HepG2 (cell line): ENCODE measurements around the gene VAMP8. TPM values are rescaled to one million over a fixed set of nuclear protein-coding genes. Genes with fewer than 3 reads are reported as not detected.

ENCODE experiments used
- ATF7 ChIP-seq, 2 experiments: fragments of 450-650 bp in 1 of 2; sonication (generic) in 1 of 2; formaldehyde crosslinking in 1 of 2; IDR thresholded peaks; 2 replicates each; pipeline versions ENCODE4 v1.4.0 to v1.6.1; 2016 to 2020; ENCODE audit warnings: antibody characterized with exemption in 1 of 2, mild to moderate bottlenecking in 1 of 2, missing genetic modification reagents in 1 of 2
- BCL6 ChIP-seq: IDR thresholded peaks from 2 replicates; pipeline ENCODE4 v1.6.1; 2016; ENCODE audit warnings: missing genetic modification reagents, missing compliant biosample characterization
- ERF ChIP-seq: IDR thresholded peaks from 2 replicates; pipeline ENCODE4 v1.6.1; 2018; ENCODE audit warnings: missing biosample characterization, missing genetic modification reagents
- FOXC1 ChIP-seq: sonication (generic); formaldehyde crosslinking; IDR thresholded peaks from 2 replicates; pipeline ENCODE4 v1.8.0; 2022; ENCODE audit warnings: mild to moderate bottlenecking, missing genetic modification reagents, borderline replicate concordance
- GATAD1 ChIP-seq: IDR thresholded peaks from 2 replicates; pipeline ENCODE4 v1.6.1; 2016; ENCODE audit warnings: missing genetic modification reagents, missing compliant biosample characterization
- MIER3 ChIP-seq: IDR thresholded peaks from 2 replicates; pipeline ENCODE4 v1.6.1; 2016; ENCODE audit warnings: missing compliant biosample characterization, borderline replicate concordance
- NFKBIZ ChIP-seq: IDR thresholded peaks from 2 replicates; pipeline ENCODE4 v1.6.1; 2018; ENCODE audit warnings: missing genetic modification reagents, missing compliant biosample characterization
- RXRB ChIP-seq: IDR thresholded peaks from 2 replicates; pipeline ENCODE4 v1.6.1; 2016; ENCODE audit warnings: borderline replicate concordance, missing genetic modification reagents, missing compliant biosample characterization
- ZBED4 ChIP-seq: sonication (generic); formaldehyde crosslinking; IDR thresholded peaks from 2 replicates; pipeline ENCODE4 v1.4.0; 2020; ENCODE audit warnings: missing genetic modification reagents, borderline replicate concordance
- ZNF205 ChIP-seq: IDR thresholded peaks from 2 replicates; pipeline ENCODE4 v1.6.1; 2018; ENCODE audit warnings: missing biosample characterization, missing genetic modification reagents
- ZNF460 ChIP-seq: sonication (generic); formaldehyde crosslinking; IDR thresholded peaks from 2 replicates; pipeline ENCODE4 v1.5.1; 2020; ENCODE audit warnings: missing genetic modification reagents, mild to moderate bottlenecking, borderline replicate concordance
- ZNF574 ChIP-seq: sonication (generic); formaldehyde crosslinking; IDR thresholded peaks from 2 replicates; pipeline ENCODE4 v1.4.0; 2020; ENCODE audit warnings: missing genetic modification reagents
- ZSCAN9 ChIP-seq: IDR thresholded peaks from 2 replicates; pipeline ENCODE4 v1.6.1; 2016; ENCODE audit warnings: borderline replicate concordance
- polyA plus RNA-seq, 8 experiments: library from polyadenylated mRNA; depleted of rRNA in 3 of 8; stranded (reverse) in 7 of 8; unstranded in 1 of 8; fragments of >200 nt; fragmentation: Illumina TruSeq in 4 of 8; extraction: Trizol in 4 of 8; gene quantifications; 2 replicates each; pipeline versions ENCODE4 v1.2.1 to v1.2.3, GENCODE V29; 2011 to 2016; ENCODE audit warnings: low read depth in 4 of 8, missing spikeins in 1 of 8, mixed read lengths in 1 of 8; ENCODE audit not compliant: insufficient read depth in 1 of 8
- total RNA-seq, 5 experiments: library from RNA; depleted of rRNA; stranded (reverse); fragments of >200 nt; fragmentation: Illumina TruSeq; extraction: Trizol; gene quantifications; 2 replicates each; pipeline ENCODE4 v1.2.3, GENCODE V29; 2016; ENCODE audit warnings: low read depth in 1 of 5
- TF ChIP-seq, protein P1 (sequence below): sonication (generic); formaldehyde crosslinking; IDR thresholded peaks from 2 replicates; pipeline ENCODE4 v1.4.0; 2020; ENCODE audit warnings: missing genetic modification reagents
- TF ChIP-seq, protein P2 (sequence below): sonication (generic); formaldehyde crosslinking; conservative IDR thresholded peaks from 2 replicates; pipeline ENCODE4 v1.4.0; 2020; ENCODE audit warnings: mild to moderate bottlenecking, missing genetic modification reagents, moderate library complexity

The VAMP8 gene
- total and polyA plus RNA-seq, 2 of the 13 experiments (the other 11 are each of a cell fraction or from before 2014, with no cell fraction given) = 83.3 to 157 TPM

DNA sequence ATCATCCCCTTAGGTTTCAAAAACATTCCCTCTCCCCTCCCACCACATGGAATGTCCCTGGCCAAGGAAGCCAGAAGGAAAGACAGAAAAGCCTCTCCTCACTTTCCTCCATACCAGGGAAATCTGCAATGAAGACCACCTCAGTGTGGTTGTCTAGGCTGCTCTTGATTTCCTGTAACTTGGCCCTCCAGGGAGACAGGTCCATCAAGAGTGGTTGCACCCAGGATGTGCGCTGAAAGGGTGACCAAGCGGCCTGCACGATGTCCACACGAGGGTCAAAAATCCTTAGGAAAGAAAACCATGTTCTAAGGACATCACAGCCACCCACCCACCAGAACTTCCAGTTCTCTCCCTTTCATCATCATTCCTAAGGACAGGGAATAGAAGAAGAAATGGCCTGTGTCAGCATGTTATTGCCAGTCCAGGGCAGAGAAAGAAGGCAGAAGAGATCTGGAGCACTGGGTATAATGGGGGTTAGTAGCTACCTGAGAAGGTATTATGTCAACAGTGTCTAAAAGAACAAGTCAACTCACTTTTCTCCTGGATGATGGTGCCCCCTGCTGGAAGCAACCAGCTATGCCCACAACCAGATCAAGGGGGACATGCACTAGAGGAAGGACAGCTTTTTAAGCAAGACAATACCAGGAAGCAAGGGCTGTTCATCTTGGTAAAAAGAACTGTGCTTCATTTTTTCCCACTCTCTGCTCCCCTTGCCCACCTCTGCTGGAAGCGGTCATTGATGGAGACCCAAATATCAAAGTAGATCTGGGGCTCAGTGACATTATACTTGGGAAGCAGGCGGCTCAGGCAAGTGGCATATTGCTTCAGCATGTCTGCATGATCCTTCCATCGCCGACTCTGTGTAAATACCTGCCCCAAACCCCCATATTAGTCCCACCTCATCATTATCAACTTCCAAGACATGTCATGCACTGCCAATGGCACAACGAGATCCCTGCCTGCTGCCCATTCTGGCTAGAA is 25.4 kb upstream of the VAMP8 start (continued):
- TF ChIP-seq FOXC1 (CRISPR knock-in tag) (no peak), BCL6 (CRISPR knock-in tag) (peak; percentile 36; the same call in 1 of the 2 replicates), RXRB (CRISPR knock-in tag) (peak; percentile 38; the same call in 1 of the 2 replicates), ZNF574 (CRISPR knock-in tag) (no peak; the same call in 1 of the 2 replicates), MIER3 (CRISPR knock-in tag) (no peak), ZSCAN9 (0 out of 2 replicates have a peak, but pooled peaks have one; percentile 46), ZBED4 (CRISPR knock-in tag) (peak; percentile 72; the same call in 1 of the 2 replicates), NFKBIZ (CRISPR knock-in tag) (no peak), ERF (peak; percentile 87; the same call in 1 of the 2 replicates), GATAD1 (CRISPR knock-in tag) (peak; percentile 71), ZNF460 (CRISPR knock-in tag) (no peak), ATF7 (IDR thresholded peaks at IDR 0.05) (no peak), ATF7 (CRISPR knock-in tag; IDR thresholded peaks at IDR 0.05) (no peak), ZNF205 (CRISPR knock-in tag) (0 out of 2 replicates have a peak, but pooled peaks have one; percentile 41)
- TF ChIP-seq, protein P1, sequence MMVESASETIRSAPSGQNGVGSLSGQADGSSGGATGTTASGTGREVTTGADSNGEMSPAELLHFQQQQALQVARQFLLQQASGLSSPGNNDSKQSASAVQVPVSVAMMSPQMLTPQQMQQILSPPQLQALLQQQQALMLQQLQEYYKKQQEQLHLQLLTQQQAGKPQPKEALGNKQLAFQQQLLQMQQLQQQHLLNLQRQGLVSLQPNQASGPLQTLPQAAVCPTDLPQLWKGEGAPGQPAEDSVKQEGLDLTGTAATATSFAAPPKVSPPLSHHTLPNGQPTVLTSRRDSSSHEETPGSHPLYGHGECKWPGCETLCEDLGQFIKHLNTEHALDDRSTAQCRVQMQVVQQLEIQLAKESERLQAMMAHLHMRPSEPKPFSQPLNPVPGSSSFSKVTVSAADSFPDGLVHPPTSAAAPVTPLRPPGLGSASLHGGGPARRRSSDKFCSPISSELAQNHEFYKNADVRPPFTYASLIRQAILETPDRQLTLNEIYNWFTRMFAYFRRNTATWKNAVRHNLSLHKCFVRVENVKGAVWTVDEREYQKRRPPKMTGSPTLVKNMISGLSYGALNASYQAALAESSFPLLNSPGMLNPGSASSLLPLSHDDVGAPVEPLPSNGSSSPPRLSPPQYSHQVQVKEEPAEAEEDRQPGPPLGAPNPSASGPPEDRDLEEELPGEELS = 0 out of 2 replicates have a peak, but pooled peaks have one; percentile 15
- TF ChIP-seq, protein P2, sequence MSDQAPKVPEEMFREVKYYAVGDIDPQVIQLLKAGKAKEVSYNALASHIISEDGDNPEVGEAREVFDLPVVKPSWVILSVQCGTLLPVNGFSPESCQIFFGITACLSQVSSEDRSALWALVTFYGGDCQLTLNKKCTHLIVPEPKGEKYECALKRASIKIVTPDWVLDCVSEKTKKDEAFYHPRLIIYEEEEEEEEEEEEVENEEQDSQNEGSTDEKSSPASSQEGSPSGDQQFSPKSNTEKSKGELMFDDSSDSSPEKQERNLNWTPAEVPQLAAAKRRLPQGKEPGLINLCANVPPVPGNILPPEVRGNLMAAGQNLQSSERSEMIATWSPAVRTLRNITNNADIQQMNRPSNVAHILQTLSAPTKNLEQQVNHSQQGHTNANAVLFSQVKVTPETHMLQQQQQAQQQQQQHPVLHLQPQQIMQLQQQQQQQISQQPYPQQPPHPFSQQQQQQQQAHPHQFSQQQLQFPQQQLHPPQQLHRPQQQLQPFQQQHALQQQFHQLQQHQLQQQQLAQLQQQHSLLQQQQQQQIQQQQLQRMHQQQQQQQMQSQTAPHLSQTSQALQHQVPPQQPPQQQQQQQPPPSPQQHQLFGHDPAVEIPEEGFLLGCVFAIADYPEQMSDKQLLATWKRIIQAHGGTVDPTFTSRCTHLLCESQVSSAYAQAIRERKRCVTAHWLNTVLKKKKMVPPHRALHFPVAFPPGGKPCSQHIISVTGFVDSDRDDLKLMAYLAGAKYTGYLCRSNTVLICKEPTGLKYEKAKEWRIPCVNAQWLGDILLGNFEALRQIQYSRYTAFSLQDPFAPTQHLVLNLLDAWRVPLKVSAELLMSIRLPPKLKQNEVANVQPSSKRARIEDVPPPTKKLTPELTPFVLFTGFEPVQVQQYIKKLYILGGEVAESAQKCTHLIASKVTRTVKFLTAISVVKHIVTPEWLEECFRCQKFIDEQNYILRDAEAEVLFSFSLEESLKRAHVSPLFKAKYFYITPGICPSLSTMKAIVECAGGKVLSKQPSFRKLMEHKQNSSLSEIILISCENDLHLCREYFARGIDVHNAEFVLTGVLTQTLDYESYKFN = no peak
